H1 (cell line): ENCODE results near the gene ADPRM. TPM values are rescaled to one million over a fixed set of nuclear protein-coding genes. Genes with fewer than 3 reads are reported as not detected.

Experiments used
- CTCF ChIA-PET: fragments of 300-600 bp; sonication (Branson Sonifier 250); formaldehyde crosslinking; loops from one replicate; lab custom pipeline; 2021; ENCODE audit not compliant: partially characterized antibody; lab: Charles Lee
- POLR2A ChIA-PET: fragments of 300-600 bp; sonication (Branson Sonifier 250); formaldehyde crosslinking; loops from one replicate; lab custom pipeline; 2021; ENCODE audit warnings: inconsistent platforms; ENCODE audit not compliant: partially characterized antibody; lab: Charles Lee
- DNase-seq, 2 experiments: peaks; one replicate each; pipeline versions ENCODE4 v3.0.0 to v3.0.0-alpha.2; 2010 to 2022; ENCODE audit warnings: low spot score in 2 of 2, low read depth in 1 of 2, mixed read lengths in 1 of 2
- FAIRE-seq: peaks from 2 replicates; lab custom pipeline; 2011; peaks lifted over from hg19 to GRCh38; lab: Jason Lieb, UNC
- H2AFZ ChIP-seq: 2 replicates; pipeline ENCODE4 v1.8.1; 2012; ENCODE audit warnings: low read length, inconsistent platforms
- H2AK5ac ChIP-seq: 2 replicates; pipeline ENCODE4 v1.6.1; 2013; ENCODE audit warnings: low read depth, low read length
- H2BK120ac ChIP-seq: replicated peaks from 2 replicates; pipeline ENCODE3; 2013; ENCODE audit warnings: low read depth, low read length, inconsistent platforms
- H2BK12ac ChIP-seq: 2 replicates; pipeline ENCODE4 v1.6.1; 2013; ENCODE audit warnings: low read depth, low read length
- H2BK15ac ChIP-seq: 2 replicates; pipeline ENCODE4 v1.6.1; 2013; ENCODE audit warnings: low read length
- H2BK20ac ChIP-seq: 2 replicates; pipeline ENCODE4 v1.6.1; 2013; ENCODE audit warnings: low read length
- H2BK5ac ChIP-seq: 2 replicates; pipeline ENCODE4 v1.6.1; 2013; ENCODE audit warnings: low read depth, low read length
- H3K14ac ChIP-seq: 2 replicates; pipeline ENCODE4 v1.6.1; 2013; ENCODE audit warnings: inconsistent platforms; ENCODE audit not compliant: insufficient read length
- H3K18ac ChIP-seq: 2 replicates; pipeline ENCODE4 v1.6.1; 2013; ENCODE audit warnings: low read length; ENCODE audit errors: extremely low read depth
- H3K23ac ChIP-seq: 2 replicates; pipeline ENCODE4 v1.6.1; 2013; ENCODE audit warnings: inconsistent platforms; ENCODE audit not compliant: insufficient read length
- H3K23me2 ChIP-seq: 2 replicates; pipeline ENCODE4 v1.6.1; 2013; ENCODE audit warnings: low read depth, low read length
- H3K27ac ChIP-seq: 2 replicates; pipeline ENCODE4 v1.6.1; 2011; ENCODE audit warnings: low read depth, low read length, inconsistent platforms
- H3K27me3 ChIP-seq, 4 experiments: replicated peaks in 1 of 4; 1 replicate in 1 of 4; 2 replicates in 3 of 4; pipeline versions ENCODE4 v1.6.1 to v1.8.1; 2011 to 2013; ENCODE audit warnings: low read length in 3 of 4, mild to moderate bottlenecking in 3 of 4, inconsistent platforms in 2 of 4, mixed read lengths in 2 of 4, moderate library complexity in 1 of 4; ENCODE audit not compliant: control insufficient read depth in 3 of 4, insufficient read depth in 3 of 4; ENCODE audit errors: extremely low read depth in 1 of 4
- H3K36me3 ChIP-seq, 4 experiments: 2 replicates each; pipeline versions ENCODE4 v1.6.1 to v1.8.1; 2011 to 2013; ENCODE audit warnings: mild to moderate bottlenecking in 4 of 4, low read length in 3 of 4, moderate library complexity in 2 of 4, control low read depth in 1 of 4, inconsistent platforms in 1 of 4; ENCODE audit not compliant: insufficient read depth in 4 of 4, control insufficient read depth in 2 of 4
- H3K4ac ChIP-seq: replicated peaks from 2 replicates; pipeline ENCODE3; 2013; ENCODE audit warnings: low read length, low read depth, mixed read lengths, inconsistent platforms; ENCODE audit not compliant: insufficient read length
- H3K4me1 ChIP-seq, 4 experiments: replicated peaks in 1 of 4; 1 replicate in 1 of 4; 2 replicates in 3 of 4; pipeline versions ENCODE4 v1.6.1 to v1.8.1; 2011 to 2013; ENCODE audit warnings: low read length in 3 of 4, inconsistent platforms in 2 of 4, mixed read lengths in 1 of 4; ENCODE audit not compliant: insufficient read depth in 4 of 4, control insufficient read depth in 3 of 4
- H3K4me2 ChIP-seq, 2 experiments: 2 replicates each; pipeline versions ENCODE4 v1.6.1 to v1.8.1; 2011 to 2013; ENCODE audit warnings: low read depth in 2 of 2, low read length in 2 of 2, control low read depth in 1 of 2, inconsistent platforms in 1 of 2, mild to moderate bottlenecking in 1 of 2; ENCODE audit not compliant: insufficient read depth in 1 of 2
- H3K4me3 ChIP-seq, 4 experiments: fragments of 200-600, 300-600 bp in 1 of 4; sonication (generic), shearing (Covaris generic), sonication (Bioruptor Twin) in 1 of 4; 2 replicates each; pipeline versions ENCODE4 v1.5.1 to v1.8.1; 2011 to 2016; ENCODE audit warnings: low read length in 4 of 4, low read depth in 3 of 4, control low read depth in 2 of 4, inconsistent platforms in 2 of 4, mild to moderate bottlenecking in 2 of 4, mixed read lengths in 1 of 4, moderate library complexity in 1 of 4; ENCODE audit not compliant: insufficient read depth in 2 of 4; ENCODE audit errors: extremely low read depth in 1 of 4
- H3K56ac ChIP-seq: replicated peaks from 2 replicates; pipeline ENCODE3; 2013; ENCODE audit warnings: low read depth, mild to moderate bottlenecking, mixed read lengths, low read length, inconsistent platforms; ENCODE audit not compliant: insufficient read length
- H3K79me1 ChIP-seq: 2 replicates; pipeline ENCODE4 v1.6.1; 2013; ENCODE audit warnings: low read depth, low read length, control low read depth
- H3K79me2 ChIP-seq, 2 experiments: 2 replicates each; pipeline versions ENCODE4 v1.6.1 to v1.8.1; 2012 to 2013; ENCODE audit warnings: low read length in 2 of 2, mild to moderate bottlenecking in 2 of 2, inconsistent platforms in 1 of 2; ENCODE audit not compliant: insufficient read depth in 2 of 2, control insufficient read depth in 1 of 2
- H3K9ac ChIP-seq, 4 experiments: replicated peaks in 1 of 4; 1 replicate in 1 of 4; 2 replicates in 3 of 4; pipeline versions ENCODE4 v1.6.1 to v1.8.1; 2011 to 2013; ENCODE audit warnings: low read depth in 3 of 4, low read length in 3 of 4, control low read depth in 2 of 4, mild to moderate bottlenecking in 2 of 4, moderate library complexity in 2 of 4, inconsistent platforms in 1 of 4; ENCODE audit errors: extremely low read depth in 1 of 4
- H3K9me3 ChIP-seq, 2 experiments: 2 replicates each; pipeline versions ENCODE4 v1.6.1 to v1.8.1; 2012 to 2013; ENCODE audit warnings: mild to moderate bottlenecking in 2 of 2, moderate library complexity in 2 of 2, control low read depth in 1 of 2, inconsistent platforms in 1 of 2, low read depth in 1 of 2, low read length in 1 of 2, mixed read lengths in 1 of 2; ENCODE audit not compliant: insufficient read depth in 2 of 2
- H4K20me1 ChIP-seq, 2 experiments: replicated peaks in 1 of 2; 2 replicates each; pipeline versions ENCODE3 to v1.8.1; 2011 to 2013; ENCODE audit warnings: inconsistent platforms in 2 of 2, low read length in 2 of 2, mild to moderate bottlenecking in 1 of 2; ENCODE audit not compliant: insufficient read depth in 2 of 2, control insufficient read depth in 1 of 2
- H4K5ac ChIP-seq: 2 replicates; pipeline ENCODE4 v1.6.1; 2013; ENCODE audit warnings: low read length, low read depth, mixed read lengths, inconsistent platforms; ENCODE audit not compliant: insufficient read length
- H4K8ac ChIP-seq: 2 replicates; pipeline ENCODE4 v1.8.0; 2013; ENCODE audit warnings: mild to moderate bottlenecking, moderate library complexity, low read length, inconsistent platforms; ENCODE audit not compliant: insufficient read depth; ENCODE audit errors: extremely low read depth
- H4K91ac ChIP-seq: replicated peaks from 2 replicates; pipeline ENCODE3; 2013; ENCODE audit warnings: low read length, mixed read lengths, inconsistent platforms; ENCODE audit not compliant: insufficient read length
- CTCF ChIP-seq, 3 experiments: IDR thresholded peaks; 1 replicate in 2 of 3; 2 replicates in 1 of 3; pipeline versions ENCODE4 v1.5.1 to v1.6.1; 2011; ENCODE audit warnings: low read length in 3 of 3, mild to moderate bottlenecking in 3 of 3, inconsistent platforms in 2 of 3, low read depth in 1 of 3, moderate library complexity in 1 of 3; ENCODE audit not compliant: insufficient read depth in 1 of 3; ENCODE audit errors: control extremely low read depth in 1 of 3
- EZH2 ChIP-seq: fragments of 200-600 bp; sonication (generic); IDR thresholded peaks from 2 replicates; pipeline ENCODE4 v1.7.1; 2012; ENCODE audit warnings: low read depth, mild to moderate bottlenecking, moderate library complexity, low read length, inconsistent platforms; ENCODE audit not compliant: severe bottlenecking
- GABPA ChIP-seq: IDR thresholded peaks from 2 replicates; pipeline ENCODE4 v1.6.1; 2011; ENCODE audit warnings: mild to moderate bottlenecking, low read length, moderate library complexity, borderline replicate concordance; ENCODE audit not compliant: insufficient read depth
- HDAC2 ChIP-seq, 2 experiments: fragments of 300-600 bp in 1 of 2; sonication (generic) in 1 of 2; IDR thresholded peaks; 2 replicates each; pipeline ENCODE4 v1.6.1; 2011 to 2012; ENCODE audit warnings: low read depth in 2 of 2, low read length in 2 of 2, mild to moderate bottlenecking in 2 of 2, moderate library complexity in 2 of 2, borderline replicate concordance in 1 of 2, inconsistent platforms in 1 of 2
- HDAC6 ChIP-seq: IDR thresholded peaks from one replicate; pipeline ENCODE4 v1.7.1; 2012; ENCODE audit warnings: low read depth, mild to moderate bottlenecking, inconsistent platforms, low read length, moderate library complexity
- KDM4A ChIP-seq: IDR thresholded peaks from one replicate; pipeline ENCODE4 v1.7.1; 2012; ENCODE audit warnings: low read depth, mild to moderate bottlenecking, moderate library complexity, low read length, inconsistent platforms; ENCODE audit not compliant: severe bottlenecking
- RAD21 ChIP-seq, 2 experiments: IDR thresholded peaks in 1 of 2; conservative IDR thresholded peaks in 1 of 2; 2 replicates each; pipeline ENCODE4 v1.6.1; 2011; ENCODE audit warnings: low read depth in 2 of 2, low read length in 2 of 2, improper control_type of control experiment in 1 of 2, inconsistent platforms in 1 of 2, mild to moderate bottlenecking in 1 of 2, moderate library complexity in 1 of 2
- TBP ChIP-seq: IDR thresholded peaks from 2 replicates; pipeline ENCODE4 v1.6.1; 2011; ENCODE audit warnings: low read depth, low read length, improper control_type of control experiment
- ZNF274 ChIP-seq: IDR thresholded peaks from 2 replicates; pipeline ENCODE4 v1.7.0; 2012; ENCODE audit warnings: low read length, borderline replicate concordance; ENCODE audit errors: extremely low read depth
- WGBS, 2 experiments: shearing (Covaris generic) in 1 of 2; methylation state at CpG; one replicate each; pipeline versions ENCODE4 v1.1.6 to v1.1.7; 2013 to 2015; ENCODE audit warnings: low lambda C conversion rate in 2 of 2, mixed read lengths in 2 of 2, inconsistent platforms in 1 of 2, low coverage in 1 of 2, missing lambda C conversion rate in 1 of 2; ENCODE audit not compliant: insufficient replicate concordance in 2 of 2, insufficient coverage in 1 of 2, insufficient read length in 1 of 2; ENCODE audit errors: extremely low coverage in 1 of 2, missing lambda C conversion rate in 1 of 2; 5-methylcytosine and 5-hydroxymethylcytosine counted together
- polyA plus RNA-seq, 7 experiments: library from polyadenylated mRNA; depleted of rRNA in 3 of 7; stranded (reverse) in 5 of 7; unstranded in 2 of 7; fragments of >200 nt in 5 of 7; fragments of 200-250 nt in 2 of 7; gene quantifications; 1 replicate in 5 of 7; 2 replicates in 1 of 7; 4 replicates in 1 of 7; pipeline versions ENCODE4 v1.2.1 to v1.2.3, GENCODE V29; 2011 to 2013; ENCODE audit warnings: missing spikeins in 2 of 7, mixed read lengths in 2 of 7
- total RNA-seq: library from RNA; stranded (reverse); fragmentation: NEBNext Ultra II Directional; extraction: Animal tissue kit (Norgen Biotek cat#: 25700); gene quantifications from 2 replicates; pipeline ENCODE4 v1.2.1, GENCODE V29; 2021

ADPRM gene
- total and polyA plus RNA-seq, 2 of the 8 experiments (the other 6 are each of a cell fraction or from before 2014, with no cell fraction given), result 6.7 to 7.9 TPM

DNA sequence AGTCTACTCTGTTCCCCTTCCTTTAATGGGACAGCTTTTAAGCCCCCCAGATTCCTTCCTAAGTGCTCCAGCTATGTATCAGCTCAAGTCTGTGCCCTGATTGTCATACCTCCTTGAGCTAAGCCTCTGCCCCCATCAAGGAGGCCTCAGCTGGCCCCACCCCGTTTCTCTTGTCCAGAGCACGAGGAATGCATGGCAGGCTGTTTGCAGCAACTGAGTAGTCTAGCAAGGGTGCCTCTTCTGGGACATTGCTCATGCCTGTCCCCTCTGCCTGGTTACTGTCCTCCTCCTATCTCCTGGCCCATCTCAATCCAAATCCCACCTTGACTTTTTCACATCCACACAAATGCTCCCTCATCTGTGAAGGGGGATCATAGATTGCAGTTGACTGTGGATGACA is 60.3 kb downstream of the ADPRM start:
- no peak overlapping the region for H3K4me3 ChIP-seq
- no peak overlapping the region for H4K8ac ChIP-seq
- H2BK120ac ChIP-seq, result no peak overlapping the region
- H3K4ac ChIP-seq, result no peak overlapping the region
- POLR2A ChIA-PET, result interaction anchor here (0.6 to 1.1 kb wide), 3 partner anchors 27 to 87 kb away, joined by 3 to 4 read pairs (median 4); no protein-coding TSS in a partner anchor
- H3K79me1 ChIP-seq, result no peaks in the 10 kb centered on the region
- no peak overlapping the region for H2BK20ac ChIP-seq
- H2AK5ac ChIP-seq, result no peak overlapping the region
- H3K36me3 ChIP-seq, result no peaks in the 10 kb centered on the region
- H2AFZ ChIP-seq, result no peak overlapping the region
- no peak overlapping the region for H3K9ac ChIP-seq
- H2BK5ac ChIP-seq, result no peak overlapping the region
- H3K23me2 ChIP-seq, result peaks cover 4% of the 10 kb centered on the region; the same call in 1 of the 2 replicates
- no peaks in the 10 kb centered on the region for H3K9me3 ChIP-seq
- H2BK12ac ChIP-seq, result no peak overlapping the region
- H3K4me1 ChIP-seq, result peaks cover 9 to 20% (median 14%) of the 10 kb centered on the region in 4 experiments
- H4K20me1 ChIP-seq, result no peaks in the 10 kb centered on the region
- no peak overlapping the region for H2BK15ac ChIP-seq
- FAIRE-seq (no peak), DNase-seq (no peak)
- no peaks in the 10 kb centered on the region for H3K27me3 ChIP-seq
- H3K14ac ChIP-seq, result no peak overlapping the region
- H4K91ac ChIP-seq, result no peak overlapping the region
- H3K4me2 ChIP-seq, result no peak overlapping the region; a peak in 1 of 4 replicates
- H3K79me2 ChIP-seq, result no peaks in the 10 kb centered on the region
- H3K56ac ChIP-seq, result no peak overlapping the region
- no peak overlapping the region for H3K27ac ChIP-seq
- H3K18ac ChIP-seq, result no peak overlapping the region
- CTCF ChIA-PET, result interaction anchor here (0.7 to 2.7 kb wide), 6 partner anchors 9 to 87 kb away, joined by 3 to 19 read pairs (median 5); no protein-coding TSS in a partner anchor
- H3K23ac ChIP-seq, result no peak overlapping the region
- no peak overlapping the region for H4K5ac ChIP-seq
- WGBS, 2 experiments, result 90% methylated on average over 2 of the region's 2 CpGs; no CpG with 5 or more reads in 1 of the 2 experiments
- no peak for TF ChIP-seq KDM4A
- TF ChIP-seq EZH2, result no peak
- no peak for TF ChIP-seq GABPA
- TF ChIP-seq TBP, result no peak
- no peak for TF ChIP-seq HDAC2 (IDR thresholded peaks at IDR 0.05; ENCODE audit: borderline replicate concordance in 1 of 2, low read depth in 2 of 2, low read length in 2 of 2)
- no peak for TF ChIP-seq CTCF (IDR thresholded peaks at IDR 0.05; ENCODE audit: control extremely low read depth in 1 of 3, insufficient read depth in 1 of 3, low read depth in 1 of 3, low read length in 3 of 3)
- no peak for TF ChIP-seq HDAC6
- no peak for TF ChIP-seq ZNF274
- no peak for TF ChIP-seq RAD21 (IDR thresholded peaks at IDR 0.05 in 1 of 2, conservative IDR thresholded peaks at IDR 0.05 in 1 of 2; ENCODE audit: low read depth in 2 of 2, low read length in 2 of 2)
